Measurements from ENCODE around the gene PRKCQ. TPM values are rescaled to one million over a fixed set of nuclear protein-coding genes. Genes with fewer than 3 reads are reported as not detected.

Gene PRKCQ
- total and polyA plus RNA-seq, 2 of the 8 experiments (the other 6 are each of a cell fraction or from before 2014, with no cell fraction given): 9.1 to 22.6 TPM

- no peaks in the 10 kb centered on the region for H3K27me3 ChIP-seq (replicated peaks in 1 of 4; ENCODE audit: control insufficient read depth in 3 of 4, extremely low read depth in 1 of 4, insufficient read depth in 3 of 4, low read length in 3 of 4)
- H2BK12ac ChIP-seq (ENCODE audit: low read depth, low read length): peak overlapping the region; percentile 72
- H3K23me2 ChIP-seq (ENCODE audit: low read depth, low read length): no peaks in the 10 kb centered on the region
- H3K18ac ChIP-seq (ENCODE audit: extremely low read depth, low read length): no peak overlapping the region
- no peak overlapping the region for H4K8ac ChIP-seq (ENCODE audit: extremely low read depth, insufficient read depth, low read length)
- no peak overlapping the region for H3K4ac ChIP-seq (replicated peaks; ENCODE audit: insufficient read length, low read depth, low read length)
- H3K36me3 ChIP-seq (ENCODE audit: control insufficient read depth in 2 of 4, insufficient read depth in 4 of 4, low read length in 3 of 4): no peaks in the 10 kb centered on the region
- H3K4me1 ChIP-seq (replicated peaks in 1 of 4; ENCODE audit: control insufficient read depth in 3 of 4, insufficient read depth in 4 of 4, low read length in 3 of 4): no peaks in the 10 kb centered on the region; a peak in 2 of 7 replicates
- H3K23ac ChIP-seq (ENCODE audit: insufficient read length): no peak overlapping the region
- H3K79me2 ChIP-seq (ENCODE audit: control insufficient read depth in 1 of 2, insufficient read depth in 2 of 2, low read length in 2 of 2): no peaks in the 10 kb centered on the region
- FAIRE-seq: no peak
- no peak overlapping the region for H3K56ac ChIP-seq (replicated peaks; ENCODE audit: insufficient read length, low read depth, low read length)
- ChIA-PET CTCF (ENCODE audit: partially characterized antibody) (interaction anchor here (1.8 to 6.1 kb wide), 7 partner anchors 9 to 313 kb away, joined by 7 to 56 read pairs (median 16); partner anchors contain the start of gene PFKFB3), POLR2A (ENCODE audit: partially characterized antibody) (interaction anchor here (0.7 to 7.0 kb wide), 3 partner anchors 46 to 196 kb away, joined by 3 to 66 read pairs (median 4); partner anchors contain the start of gene PFKFB3)
- H4K91ac ChIP-seq (replicated peaks; ENCODE audit: insufficient read length, low read length): no peak overlapping the region
- no peak overlapping the region for H3K4me2 ChIP-seq (ENCODE audit: insufficient read depth in 1 of 2, low read depth in 2 of 2, low read length in 2 of 2)
- H2BK20ac ChIP-seq (ENCODE audit: low read length): no peak overlapping the region
- no peak overlapping the region for H3K27ac ChIP-seq (ENCODE audit: low read depth, low read length)
- 87% methylated on average over 8 of the region's 8 CpGs; no CpG with 5 or more reads in 1 of the 2 experiments for WGBS, 2 experiments (ENCODE audit: extremely low coverage in 1 of 2, insufficient coverage in 1 of 2, insufficient read length in 1 of 2, insufficient replicate concordance in 2 of 2, low coverage in 1 of 2, low lambda C conversion rate in 2 of 2, missing lambda C conversion rate in 1 of 2)
- no peak overlapping the region for H2BK5ac ChIP-seq (ENCODE audit: low read depth, low read length)
- no peak overlapping the region for H2BK120ac ChIP-seq (replicated peaks; ENCODE audit: low read depth, low read length)
- no peak overlapping the region for H3K4me3 ChIP-seq (ENCODE audit: extremely low read depth in 1 of 4, insufficient read depth in 2 of 4, low read depth in 3 of 4, low read length in 4 of 4)
- DNase-seq (ENCODE audit: low read depth in 1 of 2, low spot score in 2 of 2): no peak
- H3K14ac ChIP-seq (ENCODE audit: insufficient read length): no peak overlapping the region
- no peaks in the 10 kb centered on the region for H3K9me3 ChIP-seq (ENCODE audit: insufficient read depth in 2 of 2, low read depth in 1 of 2, low read length in 1 of 2)
- H4K20me1 ChIP-seq (replicated peaks in 1 of 2; ENCODE audit: control insufficient read depth in 1 of 2, insufficient read depth in 2 of 2, low read length in 2 of 2): no peaks in the 10 kb centered on the region
- H2AK5ac ChIP-seq (ENCODE audit: low read depth, low read length): no peak overlapping the region
- no peak overlapping the region for H4K5ac ChIP-seq (ENCODE audit: insufficient read length, low read depth, low read length)
- H3K9ac ChIP-seq (replicated peaks in 1 of 4; ENCODE audit: extremely low read depth in 1 of 4, low read depth in 3 of 4, low read length in 3 of 4): no peak overlapping the region
- TF ChIP-seq ATF2 (IDR thresholded peaks at IDR 0.05; ENCODE audit: low read length) (no peak), JUN (IDR thresholded peaks at IDR 0.05; ENCODE audit: low read depth, low read length) (no peak), NANOG (IDR thresholded peaks at IDR 0.05; ENCODE audit: insufficient read depth, low read depth, low read length, poor library complexity, severe bottlenecking) (no peak), TCF12 (IDR thresholded peaks at IDR 0.05; ENCODE audit: low read depth, low read length) (no peak), RNF2 (IDR thresholded peaks at IDR 0.05; ENCODE audit: borderline replicate concordance, low read depth, low read length, missing control alignments, poor library complexity, severe bottlenecking) (no peak), CHD1 (IDR thresholded peaks at IDR 0.05; ENCODE audit: low read depth, low read length) (no peak)
- H2BK15ac ChIP-seq (ENCODE audit: low read length): no peak overlapping the region
- no peaks in the 10 kb centered on the region for H3K79me1 ChIP-seq (ENCODE audit: low read depth, low read length)
- H2AFZ ChIP-seq (ENCODE audit: low read length): no peak overlapping the region
Observed at GRCh38 chr10:6399879-6400278, 180.2 kb downstream of the PRKCQ start.
